ENCODE results near the gene CCDC60.

- TF ChIP-seq EGR1 (IDR thresholded peaks at IDR 0.05; ENCODE audit: borderline replicate concordance in 1 of 2, low read depth in 2 of 2, low read length in 2 of 2) (no peak), YY1 (IDR thresholded peaks at IDR 0.05; ENCODE audit: low read depth, low read length) (no peak), ZNF24 (IDR thresholded peaks at IDR 0.05) (no peak), POLR2A (IDR thresholded peaks at IDR 0.05; ENCODE audit: low read depth, low read length) (no peak), CTCF (IDR thresholded peaks at IDR 0.05 in 2 of 3, conservative IDR thresholded peaks at IDR 0.05 in 1 of 3; ENCODE audit: control insufficient read depth in 2 of 3, extremely low read depth in 1 of 3, insufficient read depth in 1 of 3, low read depth in 3 of 3, low read length in 3 of 3) (no peak), ZNF274 (IDR thresholded peaks at IDR 0.05; ENCODE audit: insufficient read depth, insufficient read length) (no peak), MAX (IDR thresholded peaks at IDR 0.05; ENCODE audit: low read depth, low read length) (no peak)
- TF ChIP-seq, protein P1, sequence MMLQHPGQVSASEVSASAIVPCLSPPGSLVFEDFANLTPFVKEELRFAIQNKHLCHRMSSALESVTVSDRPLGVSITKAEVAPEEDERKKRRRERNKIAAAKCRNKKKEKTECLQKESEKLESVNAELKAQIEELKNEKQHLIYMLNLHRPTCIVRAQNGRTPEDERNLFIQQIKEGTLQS (IDR thresholded peaks at IDR 0.05; ENCODE audit: borderline replicate concordance, extremely low read depth, low read depth, low read length), result no peak
Observed at GRCh38 chr12:119378903-119379302, 44.4 kb downstream of the CCDC60 start.

All from GM12878 (cell line).